Measurements from ENCODE around the gene CLCN2. TPM values are rescaled to one million over a fixed set of nuclear protein-coding genes. Genes with fewer than 3 reads are reported as not detected.

The CLCN2 gene
- total and polyA plus RNA-seq, 3 donors from 2014 or later = 46.7 to 118 (median 98.2) TPM

- Histone ChIP-seq H3K4me1 (peaks cover 35% of the 10 kb centered on the region), H3K9me3 (no peaks in the 10 kb centered on the region), H3K27me3 (no peaks in the 10 kb centered on the region), H3K36me3 (ENCODE audit: low read depth, missing control alignments) (no peaks in the 10 kb centered on the region), H3K27ac (peak overlapping the region; percentile 94 to 98), H3K4me3 (peak overlapping the region; percentile 82 to 85)
- intact Hi-C loops (cut with DNase I; ENCODE audit: low total_unique reads) = loop anchor here (10.0 kb wide), 1 partner anchor 50 kb away; the partner anchor contains the start of genes CLCN2 and POLR2H
- DNase-seq = peak; percentile 81
- TF ChIP-seq POLR2A (IDR thresholded peaks at IDR 0.05) (no peak), CTCF (IDR thresholded peaks at IDR 0.05) (no peak)
- WGBS, 2 donors = 0% methylated on average over 66 of the region's 89 CpGs; no CpG with 5 or more reads in 1 of the 2 donors
Observed at GRCh38 chr3:184314700-184315542, 46.5 kb downstream of the CLCN2 start.

GRCh38 chr3:184314363-184314699, 47.1 kb downstream of the CLCN2 start, which contains the start of gene EIF4G1:
Gene EIF4G1, plus strand, starts transcription at chr3:184314606. Its CDS starts 1,191 bp downstream, at chr3:184315797.
- peak; percentile 97 for DNase-seq
- H3K27me3 ChIP-seq = no peaks in the 10 kb centered on the region
- H3K36me3 ChIP-seq (ENCODE audit: low read depth, missing control alignments) = no peaks in the 10 kb centered on the region
- H3K4me1 ChIP-seq = peaks cover 30% of the 10 kb centered on the region
- intact Hi-C loops (cut with DNase I; ENCODE audit: low total_unique reads) = loop anchor here (10.0 kb wide), 1 partner anchor 50 kb away; the partner anchor contains the start of genes CLCN2 and POLR2H
- no peaks in the 10 kb centered on the region for H3K9me3 ChIP-seq
- WGBS, 2 donors = 0 to 1% methylated on average over 9 to 25 of the region's 40 CpGs
- peak; percentile 57 for TF ChIP-seq POLR2A (IDR thresholded peaks at IDR 0.05)
- no peak for TF ChIP-seq CTCF (IDR thresholded peaks at IDR 0.05)
- H3K27ac ChIP-seq = peak within 1 kb of the TSS; percentile 94 to 98
- peak within 1 kb of the TSS; percentile 82 to 85 for H3K4me3 ChIP-seq

- Histone ChIP-seq H3K4me1 (peaks cover 18% of the 10 kb centered on the region), H3K27ac (no peak overlapping the region), H3K27me3 (no peaks in the 10 kb centered on the region), H3K4me3 (no peak overlapping the region), H3K36me3 (ENCODE audit: low read depth, missing control alignments) (no peaks in the 10 kb centered on the region), H3K9me3 (no peaks in the 10 kb centered on the region)
- intact Hi-C loops (cut with DNase I; ENCODE audit: low total_unique reads) = loop anchor here (10.0 kb wide), 1 partner anchor 53 kb away; the partner anchor contains the start of genes CLCN2 and POLR2H
- no peak for DNase-seq
- TF ChIP-seq CTCF (IDR thresholded peaks at IDR 0.05) = no peak
- TF ChIP-seq POLR2A (IDR thresholded peaks at IDR 0.05) = no peak
Observed at GRCh38 chr3:184311633-184312032, 49.8 kb downstream of the CLCN2 start.

GRCh38 chr3:184308744-184309143, 52.7 kb downstream of the CLCN2 start:
- no peaks in the 10 kb centered on the region for H3K36me3 ChIP-seq (ENCODE audit: low read depth, missing control alignments)
- TF ChIP-seq CTCF (IDR thresholded peaks at IDR 0.05) = no peak
- TF ChIP-seq POLR2A (IDR thresholded peaks at IDR 0.05) = no peak
- 61 to 62% methylated on average over 7 of the region's 7 CpGs for WGBS, 2 donors
- DNase-seq = no peak
- no peaks in the 10 kb centered on the region for H3K9me3 ChIP-seq
- intact Hi-C loops (cut with DNase I; ENCODE audit: low total_unique reads) = no loop called here
- H3K27ac ChIP-seq = no peak overlapping the region
- peaks cover 7% of the 10 kb centered on the region for H3K4me1 ChIP-seq
- no peak overlapping the region for H3K4me3 ChIP-seq
- H3K27me3 ChIP-seq = no peaks in the 10 kb centered on the region

Measured in testis (tissue), 3 donors.